Measurements from ENCODE around the gene EXOC8. TPM values are rescaled to one million over a fixed set of nuclear protein-coding genes. Genes with fewer than 3 reads are reported as not detected.

The EXOC8 gene
- total and polyA plus RNA-seq, 9 of the 15 experiments (the other 6 are each of a cell fraction or from before 2014, with no cell fraction given) = 2.1 to 13.6 (median 7.2) TPM

DNA sequence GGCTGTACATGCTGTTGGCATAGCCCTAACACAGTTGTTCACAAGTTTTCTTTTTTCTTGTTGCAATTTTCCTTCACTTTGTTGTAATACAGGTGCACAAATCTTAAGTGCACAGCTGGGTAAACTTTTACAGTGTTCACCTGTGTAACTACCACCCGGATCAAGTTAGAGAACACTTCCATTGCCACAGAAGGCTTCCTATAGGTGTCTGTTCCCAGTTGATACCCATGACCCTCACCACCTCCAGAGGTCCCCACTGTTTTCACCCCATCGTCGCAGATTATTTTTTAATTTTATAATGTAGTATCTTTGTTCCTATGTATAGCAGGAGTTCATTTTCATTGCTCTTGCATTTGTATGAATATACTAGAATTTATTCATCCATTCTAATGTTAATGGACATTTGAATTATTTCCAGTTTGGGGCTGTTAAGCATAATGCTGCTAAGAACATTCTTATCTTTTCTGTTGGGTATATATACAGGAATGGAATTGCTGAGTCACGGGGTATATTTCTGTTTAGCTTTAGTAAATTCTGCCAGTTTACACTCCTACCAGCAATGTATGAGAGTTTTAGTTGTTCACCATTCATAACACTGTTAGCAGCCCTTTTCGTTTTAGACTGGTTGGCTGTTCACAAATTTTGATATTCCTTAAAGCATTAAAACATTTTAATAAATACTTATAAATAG lies 16.8 kb upstream of the EXOC8 start (continued):
- TF ChIP-seq, protein P1, sequence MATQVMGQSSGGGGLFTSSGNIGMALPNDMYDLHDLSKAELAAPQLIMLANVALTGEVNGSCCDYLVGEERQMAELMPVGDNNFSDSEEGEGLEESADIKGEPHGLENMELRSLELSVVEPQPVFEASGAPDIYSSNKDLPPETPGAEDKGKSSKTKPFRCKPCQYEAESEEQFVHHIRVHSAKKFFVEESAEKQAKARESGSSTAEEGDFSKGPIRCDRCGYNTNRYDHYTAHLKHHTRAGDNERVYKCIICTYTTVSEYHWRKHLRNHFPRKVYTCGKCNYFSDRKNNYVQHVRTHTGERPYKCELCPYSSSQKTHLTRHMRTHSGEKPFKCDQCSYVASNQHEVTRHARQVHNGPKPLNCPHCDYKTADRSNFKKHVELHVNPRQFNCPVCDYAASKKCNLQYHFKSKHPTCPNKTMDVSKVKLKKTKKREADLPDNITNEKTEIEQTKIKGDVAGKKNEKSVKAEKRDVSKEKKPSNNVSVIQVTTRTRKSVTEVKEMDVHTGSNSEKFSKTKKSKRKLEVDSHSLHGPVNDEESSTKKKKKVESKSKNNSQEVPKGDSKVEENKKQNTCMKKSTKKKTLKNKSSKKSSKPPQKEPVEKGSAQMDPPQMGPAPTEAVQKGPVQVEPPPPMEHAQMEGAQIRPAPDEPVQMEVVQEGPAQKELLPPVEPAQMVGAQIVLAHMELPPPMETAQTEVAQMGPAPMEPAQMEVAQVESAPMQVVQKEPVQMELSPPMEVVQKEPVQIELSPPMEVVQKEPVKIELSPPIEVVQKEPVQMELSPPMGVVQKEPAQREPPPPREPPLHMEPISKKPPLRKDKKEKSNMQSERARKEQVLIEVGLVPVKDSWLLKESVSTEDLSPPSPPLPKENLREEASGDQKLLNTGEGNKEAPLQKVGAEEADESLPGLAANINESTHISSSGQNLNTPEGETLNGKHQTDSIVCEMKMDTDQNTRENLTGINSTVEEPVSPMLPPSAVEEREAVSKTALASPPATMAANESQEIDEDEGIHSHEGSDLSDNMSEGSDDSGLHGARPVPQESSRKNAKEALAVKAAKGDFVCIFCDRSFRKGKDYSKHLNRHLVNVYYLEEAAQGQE (IDR thresholded peaks at IDR 0.05; ENCODE audit: borderline replicate concordance) = 0 out of 2 replicates have a peak, but pooled peaks have one; percentile 5
- TF ChIP-seq, protein P1 (CRISPR knock-in tag; IDR thresholded peaks at IDR 0.05; ENCODE audit: low read depth) = no peak
- TF ChIP-seq MAFG (tag; conservative IDR thresholded peaks at IDR 0.05) = peak; percentile 97
- peak; percentile 85; the same call in 1 of the 2 replicates for TF ChIP-seq BACH1 (tag; IDR thresholded peaks at IDR 0.05)
- TF ChIP-seq ZNF316 (IDR thresholded peaks at IDR 0.05) = peak; percentile 95
- TF ChIP-seq FOXK2 (conservative IDR thresholded peaks at IDR 0.05 in 1 of 2, IDR thresholded peaks at IDR 0.05 in 1 of 2; ENCODE audit: low read depth in 2 of 2) = 0 out of 4 replicates have a peak, but pooled peaks of 1 of the 2 experiments have one; percentile 27
- no peak for TF ChIP-seq IRF2 (CRISPR knock-in tag; IDR thresholded peaks at IDR 0.05)
- TF ChIP-seq MAFF (IDR thresholded peaks at IDR 0.05; ENCODE audit: low read length) = peak; percentile 91
- TF ChIP-seq ZNF436 (CRISPR knock-in tag; IDR thresholded peaks at IDR 0.05) = no peak
- TF ChIP-seq SMARCC2 (IDR thresholded peaks at IDR 0.05; ENCODE audit: low read depth) = peak; percentile 45; the same call in 1 of the 2 replicates
- no peak for TF ChIP-seq ZNF197 (CRISPR knock-in tag; IDR thresholded peaks at IDR 0.05; ENCODE audit: low read depth)
- TF ChIP-seq SMARCA4 (IDR thresholded peaks at IDR 0.05) = 0 out of 2 replicates have a peak, but pooled peaks have one; percentile 72
- 0 out of 2 replicates have a peak, but pooled peaks have one; percentile 6 for TF ChIP-seq ZFP1 (CRISPR knock-in tag; IDR thresholded peaks at IDR 0.05)
- TF ChIP-seq DPF2 (IDR thresholded peaks at IDR 0.05) = peak; percentile 40; the same call in 1 of the 2 replicates
